ENCODE measurements around the gene AZU1. TPM values are rescaled to one million over a fixed set of nuclear protein-coding genes. Genes with fewer than 3 reads are reported as not detected.
A peak's percentile ranks its signal among the peaks of the same experiment; 100 is the strongest.
"Not testable (repeated sequence)": the region's sequence is repeated elsewhere in the genome, so short reads cannot be mapped to it uniquely, and the experiment has no call there.

Gene AZU1
- total RNA-seq, 1 donor from 2014 or later, result not detected

DNA sequence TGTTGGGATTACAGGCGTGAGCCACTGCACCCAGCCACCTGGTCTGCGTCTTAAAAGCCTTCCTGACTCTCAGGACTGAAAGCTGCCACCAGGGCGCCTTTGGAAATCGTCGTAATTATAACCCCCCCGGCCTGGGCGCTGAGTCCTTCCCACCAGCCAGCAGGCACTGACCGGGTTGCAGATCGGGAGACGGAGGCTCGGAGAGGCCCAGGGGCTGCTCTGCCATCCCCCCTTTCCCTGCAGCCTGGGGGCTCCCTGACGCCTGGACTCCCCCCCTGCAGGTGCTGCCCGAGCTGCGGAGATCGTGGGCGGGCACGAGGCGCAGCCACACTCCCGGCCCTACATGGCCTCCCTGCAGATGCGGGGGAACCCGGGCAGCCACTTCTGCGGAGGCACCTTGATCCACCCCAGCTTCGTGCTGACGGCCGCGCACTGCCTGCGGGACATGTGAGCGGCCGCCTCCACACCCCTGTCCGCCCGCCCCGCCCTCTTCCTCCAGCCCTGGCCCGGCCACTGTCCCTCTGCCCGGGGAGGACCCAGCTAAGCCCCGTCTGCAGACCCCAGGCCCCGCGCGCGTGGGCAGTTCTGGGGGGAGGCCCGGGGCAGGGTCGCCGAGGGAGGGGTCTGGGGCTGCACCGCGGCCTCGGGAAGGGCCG lies 15.7 kb downstream of the AZU1 start:
- intact Hi-C loops (cut with micrococcal nuclease), result no loop called here
- Mint-ChIP-seq H3K27me3 (peaks cover 18% of the 10 kb centered on the region), H3K9me3 (no peaks in the 10 kb centered on the region), H3K4me3 (no peak overlapping the region), H3K27ac (no peak overlapping the region), H3K4me1 (peaks cover 3% of the 10 kb centered on the region), H3K36me3 (ENCODE audit: low read depth) (no peaks in the 10 kb centered on the region)
- no peak for DNase-seq

DNA sequence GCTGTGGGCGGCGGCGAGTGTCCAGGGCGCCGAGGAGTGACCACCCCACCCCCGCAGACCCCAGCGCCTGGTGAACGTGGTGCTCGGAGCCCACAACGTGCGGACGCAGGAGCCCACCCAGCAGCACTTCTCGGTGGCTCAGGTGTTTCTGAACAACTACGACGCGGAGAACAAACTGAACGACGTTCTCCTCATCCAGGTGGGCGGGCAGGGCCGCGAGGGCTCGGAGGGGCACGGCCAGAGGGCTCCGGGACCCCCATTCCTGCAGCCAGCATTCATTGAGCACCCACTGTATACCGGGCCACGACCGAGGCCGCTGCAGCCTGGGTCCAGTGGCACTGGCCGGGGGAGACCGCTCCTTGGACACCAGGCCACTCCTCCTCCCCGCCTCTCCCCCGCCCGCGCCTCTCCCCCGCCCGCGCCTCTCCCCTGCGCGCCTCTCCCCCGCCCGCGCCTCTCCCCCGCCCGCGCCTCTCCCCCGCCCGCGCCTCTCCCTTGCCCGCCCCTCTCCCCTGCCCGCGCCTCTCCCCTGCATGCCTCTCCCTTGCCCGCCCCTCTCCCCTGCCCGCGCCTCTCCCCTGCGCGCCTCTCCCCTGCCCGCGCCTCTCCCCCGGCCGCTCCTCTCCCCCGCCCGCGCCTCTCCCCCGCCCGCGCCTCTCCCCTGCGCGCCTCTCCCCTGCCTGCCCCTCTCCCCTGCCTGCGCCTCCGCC lies 16.4 kb downstream of the AZU1 start:
- no peaks in the 10 kb centered on the region for H3K9me3 Mint-ChIP-seq
- H3K4me3 Mint-ChIP-seq, result no peak overlapping the region
- no peak for DNase-seq
- H3K4me1 Mint-ChIP-seq, result peaks cover 3% of the 10 kb centered on the region
- no peak overlapping the region for H3K27ac Mint-ChIP-seq
- intact Hi-C loops (cut with micrococcal nuclease), result no loop called here
- no peaks in the 10 kb centered on the region for H3K36me3 Mint-ChIP-seq (ENCODE audit: low read depth)
- peaks cover 20% of the 10 kb centered on the region for H3K27me3 Mint-ChIP-seq

DNA sequence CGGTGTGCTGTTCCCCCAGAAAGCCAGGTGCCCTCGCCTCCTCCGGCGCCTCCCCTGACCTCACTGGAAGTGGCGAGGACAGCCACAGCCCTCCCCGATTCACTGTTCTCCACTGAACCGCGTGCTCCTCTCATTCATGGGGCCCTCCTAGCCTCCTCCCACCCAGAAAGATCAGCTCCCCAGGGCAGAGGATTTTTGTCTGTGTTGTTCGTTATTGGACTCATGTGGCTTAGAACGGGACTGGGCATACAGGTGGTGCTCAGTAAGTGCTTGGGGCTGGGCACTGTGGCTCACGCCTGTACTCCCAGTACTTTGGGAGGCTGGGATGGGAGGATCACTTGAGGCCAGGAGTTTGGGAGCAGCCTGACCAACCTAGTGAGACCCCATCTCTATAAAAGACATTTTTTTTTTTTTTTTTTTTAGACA lies 16.9 kb downstream of the AZU1 start:
- Mint-ChIP-seq H3K36me3 (ENCODE audit: low read depth) (no peaks in the 10 kb centered on the region), H3K27ac (peak overlapping the region; percentile 58), H3K4me1 (peaks cover 3% of the 10 kb centered on the region), H3K4me3 (no peak overlapping the region), H3K9me3 (no peaks in the 10 kb centered on the region), H3K27me3 (peaks cover 20% of the 10 kb centered on the region)
- no peak for DNase-seq
- intact Hi-C loops (cut with micrococcal nuclease), result no loop called here

DNA sequence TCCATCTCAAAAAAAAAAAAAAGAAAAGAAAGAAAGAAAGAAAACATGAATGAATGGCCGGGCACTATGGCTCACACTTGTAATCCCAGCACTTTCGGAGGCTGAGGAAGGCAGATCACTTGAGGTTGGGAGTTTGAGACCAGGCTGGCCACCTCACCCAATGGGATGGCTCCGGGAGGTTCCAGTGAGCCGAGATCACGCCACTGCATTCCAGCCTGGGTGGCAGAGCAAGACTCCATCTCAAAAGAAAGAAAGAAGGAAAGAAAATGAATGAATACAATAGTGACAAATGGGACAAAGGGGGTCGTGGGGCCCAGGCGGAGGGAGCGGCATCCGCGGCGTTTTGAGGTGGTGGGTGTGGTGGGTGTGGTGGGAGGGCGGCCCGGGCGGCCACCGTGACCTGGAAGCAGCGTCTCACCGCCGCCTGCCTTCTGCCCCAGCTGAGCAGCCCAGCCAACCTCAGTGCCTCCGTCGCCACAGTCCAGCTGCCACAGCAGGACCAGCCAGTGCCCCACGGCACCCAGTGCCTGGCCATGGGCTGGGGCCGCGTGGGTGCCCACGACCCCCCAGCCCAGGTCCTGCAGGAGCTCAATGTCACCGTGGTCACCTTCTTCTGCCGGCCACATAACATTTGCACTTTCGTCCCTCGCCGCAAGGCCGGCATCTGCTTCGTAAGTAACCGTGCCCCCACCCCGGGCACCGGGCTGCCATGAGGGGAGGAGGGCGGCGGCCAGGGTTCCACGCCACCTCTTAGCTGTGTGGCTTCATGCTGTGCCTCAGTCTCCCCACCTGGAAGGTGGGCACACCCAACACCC lies 18.3 kb downstream of the AZU1 start:
- Mint-ChIP-seq H3K9me3 (no peaks in the 10 kb centered on the region), H3K4me3 (no peak overlapping the region), H3K4me1 (peaks cover 3% of the 10 kb centered on the region), H3K27me3 (peaks cover 23% of the 10 kb centered on the region), H3K27ac (no peak overlapping the region), H3K36me3 (ENCODE audit: low read depth) (no peaks in the 10 kb centered on the region)
- DNase-seq, result no peak
- intact Hi-C loops (cut with micrococcal nuclease), result no loop called here

DNA sequence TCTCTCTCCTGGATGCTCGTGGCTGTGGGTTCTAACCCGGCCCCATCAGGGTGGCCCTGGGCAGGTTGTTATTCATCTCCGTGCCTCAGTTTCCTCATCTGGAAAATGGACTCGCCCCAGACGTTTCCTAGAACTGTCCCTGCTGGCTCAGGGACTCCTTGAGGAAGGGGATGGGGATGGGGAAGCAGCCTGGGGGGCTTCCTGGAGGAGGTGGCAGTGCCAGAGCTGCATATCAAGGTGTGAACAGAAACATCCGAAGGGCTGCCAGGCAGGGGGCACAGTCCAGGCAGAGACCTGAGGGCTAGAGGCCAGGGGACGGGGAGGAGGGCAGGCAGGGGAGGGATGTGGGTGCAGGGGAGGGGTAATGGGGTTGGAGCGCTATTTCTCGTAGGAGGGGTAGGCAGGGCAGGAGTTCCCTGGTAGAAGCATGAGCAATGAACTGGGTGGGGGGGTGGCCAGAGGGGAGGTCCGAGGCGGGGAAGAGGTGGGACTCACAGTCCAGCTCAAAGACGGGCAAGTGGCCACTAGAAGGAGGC lies 20.8 kb downstream of the AZU1 start:
- intact Hi-C loops (cut with micrococcal nuclease), result no loop called here
- H3K27me3 Mint-ChIP-seq, result peaks cover 18% of the 10 kb centered on the region
- DNase-seq, result no peak
- no peaks in the 10 kb centered on the region for H3K9me3 Mint-ChIP-seq
- H3K36me3 Mint-ChIP-seq (ENCODE audit: low read depth), result no peaks in the 10 kb centered on the region
- no peak overlapping the region for H3K4me3 Mint-ChIP-seq
- no peak overlapping the region for H3K27ac Mint-ChIP-seq
- H3K4me1 Mint-ChIP-seq, result peaks cover 3% of the 10 kb centered on the region

- H3K4me3 Mint-ChIP-seq; intact Hi-C loops (cut with micrococcal nuclease); H3K36me3 Mint-ChIP-seq (ENCODE audit: low read depth); DNase-seq; H3K4me1 Mint-ChIP-seq; H3K9me3 Mint-ChIP-seq; H3K27ac Mint-ChIP-seq: not testable (repeated sequence)
- peaks cover 19% of the 10 kb centered on the region for H3K27me3 Mint-ChIP-seq
These were observed 21.6 kb downstream of the AZU1 start for GRCh38 chr19:849195-849594.

DNA sequence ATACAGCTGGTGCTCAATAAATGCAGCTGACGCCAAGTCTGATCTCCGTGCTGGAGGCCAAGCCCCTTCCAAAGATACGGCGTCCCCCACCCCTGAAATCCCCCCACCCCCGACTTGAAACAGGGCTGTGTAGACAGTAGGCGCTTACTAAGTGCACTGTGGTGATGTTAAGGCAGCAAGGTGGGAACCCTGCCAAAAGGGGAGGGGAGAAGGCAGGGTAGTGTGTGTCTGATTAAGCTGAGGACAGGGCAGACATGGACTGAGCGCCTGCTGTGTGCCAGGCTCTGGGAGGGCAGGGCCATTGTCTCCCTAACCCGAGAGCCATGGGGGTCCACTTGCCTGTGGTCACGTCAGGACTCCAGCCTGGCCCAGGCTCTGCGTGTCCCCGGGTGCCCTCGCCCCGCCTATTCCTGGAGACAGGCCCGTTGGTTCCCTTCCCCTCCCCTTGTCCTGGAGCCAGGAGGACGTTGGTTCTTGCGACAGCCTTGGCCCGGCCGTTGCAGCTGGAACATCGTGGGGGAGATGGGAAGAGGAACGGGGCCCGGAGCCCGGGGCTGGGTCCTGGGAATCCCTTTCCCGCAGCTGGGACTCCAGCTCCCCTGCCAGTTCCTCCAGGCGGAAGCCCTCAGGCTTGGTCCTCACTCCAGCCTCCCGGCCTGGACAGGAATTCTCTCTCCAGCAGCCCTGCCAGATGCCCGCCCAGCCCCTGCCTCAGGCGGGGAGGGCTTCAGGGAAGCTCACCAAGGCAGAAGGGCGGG lies 22.8 kb downstream of the AZU1 start:
- intact Hi-C loops (cut with micrococcal nuclease), result no loop called here
- no peak for DNase-seq
- peaks cover 16% of the 10 kb centered on the region for H3K27me3 Mint-ChIP-seq
- no peaks in the 10 kb centered on the region for H3K9me3 Mint-ChIP-seq
- H3K27ac Mint-ChIP-seq, result no peak overlapping the region
- H3K4me3 Mint-ChIP-seq, result no peak overlapping the region
- no peaks in the 10 kb centered on the region for H3K36me3 Mint-ChIP-seq (ENCODE audit: low read depth)
- peaks cover 3% of the 10 kb centered on the region for H3K4me1 Mint-ChIP-seq

- intact Hi-C loops (cut with micrococcal nuclease), result no loop called here
- DNase-seq, result no peak
- peaks cover 3% of the 10 kb centered on the region for H3K4me1 Mint-ChIP-seq
These were observed 23.3 kb downstream of the AZU1 start for GRCh38 chr19:850979-851335.

DNA sequence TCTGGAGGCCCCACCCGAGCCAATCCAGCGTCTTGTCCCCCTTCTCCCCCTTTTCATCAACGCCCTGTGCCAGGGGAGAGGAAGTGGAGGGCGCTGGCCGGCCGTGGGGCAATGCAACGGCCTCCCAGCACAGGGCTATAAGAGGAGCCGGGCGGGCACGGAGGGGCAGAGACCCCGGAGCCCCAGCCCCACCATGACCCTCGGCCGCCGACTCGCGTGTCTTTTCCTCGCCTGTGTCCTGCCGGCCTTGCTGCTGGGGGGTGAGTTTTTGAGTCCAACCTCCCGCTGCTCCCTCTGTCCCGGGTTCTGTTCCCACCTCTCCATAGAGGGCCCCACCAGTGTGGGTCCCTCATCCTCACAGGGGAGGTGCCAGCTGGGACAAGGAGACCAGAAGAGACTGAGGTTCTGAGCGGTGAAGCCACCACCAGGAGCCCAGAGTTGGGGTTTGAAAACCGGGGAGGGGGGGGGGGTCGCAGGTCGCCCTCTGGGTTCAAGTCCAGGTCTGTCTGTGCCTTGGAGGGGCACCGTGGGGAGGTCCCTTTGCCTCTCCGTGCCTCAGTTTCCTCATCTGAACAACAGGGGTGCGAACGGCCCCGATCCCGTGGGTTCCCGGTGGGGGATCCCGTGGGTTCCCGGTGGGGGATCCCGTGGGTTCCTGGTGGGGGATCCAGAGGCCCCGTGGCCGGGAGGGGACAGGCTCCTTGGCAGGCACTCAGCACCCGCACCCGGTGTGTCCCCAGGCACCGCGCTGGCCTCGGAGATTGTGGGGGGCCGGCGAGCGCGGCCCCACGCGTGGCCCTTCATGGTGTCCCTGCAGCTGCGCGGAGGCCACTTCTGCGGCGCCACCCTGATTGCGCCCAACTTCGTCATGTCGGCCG lies 24.7 kb downstream of the AZU1 start, which contains the start of gene ELANE:
Gene ELANE, plus strand, starts transcription at position 168 of the 878 bp plus-strand sequence. Its CDS starts 26 bp downstream, at position 194.
- peaks cover 10% of the 10 kb centered on the region for H3K27me3 Mint-ChIP-seq
- no peaks in the 10 kb centered on the region for H3K4me1 Mint-ChIP-seq
- H3K36me3 Mint-ChIP-seq (ENCODE audit: low read depth), result no peaks in the 10 kb centered on the region

More at GRCh38 chr19:850979-851335, 23.3 kb downstream of the AZU1 start:
- Mint-ChIP-seq H3K4me3 (no peak overlapping the region), H3K36me3 (ENCODE audit: low read depth) (no peaks in the 10 kb centered on the region), H3K27ac (no peak overlapping the region), H3K9me3 (no peaks in the 10 kb centered on the region), H3K27me3 (peaks cover 12% of the 10 kb centered on the region)

DNA sequence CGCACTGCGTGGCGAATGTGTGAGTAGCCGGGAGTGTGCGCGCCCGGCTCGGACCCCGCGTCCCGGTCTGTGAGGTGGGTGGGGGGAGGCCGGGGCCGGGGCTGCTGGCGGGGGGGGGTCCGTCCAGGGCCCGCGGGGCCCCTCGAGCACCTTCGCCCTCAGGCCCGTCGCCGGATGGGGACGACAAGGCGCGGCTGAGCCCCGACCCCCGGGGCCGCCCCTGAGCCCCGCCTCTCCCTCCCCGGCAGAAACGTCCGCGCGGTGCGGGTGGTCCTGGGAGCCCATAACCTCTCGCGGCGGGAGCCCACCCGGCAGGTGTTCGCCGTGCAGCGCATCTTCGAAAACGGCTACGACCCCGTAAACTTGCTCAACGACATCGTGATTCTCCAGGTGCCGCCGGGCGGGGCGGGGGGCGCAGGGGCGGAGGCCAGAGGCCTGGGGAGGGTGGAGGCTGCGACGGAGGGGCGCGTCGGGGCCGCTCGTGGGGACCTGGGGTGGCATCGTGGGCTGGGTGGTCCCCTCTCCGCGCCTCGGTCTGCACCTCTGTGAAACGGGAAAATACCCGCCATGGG lies 25.5 kb downstream of the AZU1 start:
- Mint-ChIP-seq H3K27ac (no peak overlapping the region), H3K4me1 (no peaks in the 10 kb centered on the region), H3K36me3 (ENCODE audit: low read depth) (no peaks in the 10 kb centered on the region), H3K4me3 (no peak overlapping the region), H3K9me3 (no peaks in the 10 kb centered on the region), H3K27me3 (peaks cover 10% of the 10 kb centered on the region)
- no peak for DNase-seq
- intact Hi-C loops (cut with micrococcal nuclease), result no loop called here

More for the DNA sequence above, 24.7 kb downstream of the AZU1 start, which contains the start of gene ELANE:
- Mint-ChIP-seq H3K27ac (no peak within 1 kb of the TSS), H3K9me3 (no peaks in the 10 kb centered on the region), H3K4me3 (no peak within 1 kb of the TSS)
- DNase-seq, result no peak
- intact Hi-C loops (cut with micrococcal nuclease), result no loop called here

DNA sequence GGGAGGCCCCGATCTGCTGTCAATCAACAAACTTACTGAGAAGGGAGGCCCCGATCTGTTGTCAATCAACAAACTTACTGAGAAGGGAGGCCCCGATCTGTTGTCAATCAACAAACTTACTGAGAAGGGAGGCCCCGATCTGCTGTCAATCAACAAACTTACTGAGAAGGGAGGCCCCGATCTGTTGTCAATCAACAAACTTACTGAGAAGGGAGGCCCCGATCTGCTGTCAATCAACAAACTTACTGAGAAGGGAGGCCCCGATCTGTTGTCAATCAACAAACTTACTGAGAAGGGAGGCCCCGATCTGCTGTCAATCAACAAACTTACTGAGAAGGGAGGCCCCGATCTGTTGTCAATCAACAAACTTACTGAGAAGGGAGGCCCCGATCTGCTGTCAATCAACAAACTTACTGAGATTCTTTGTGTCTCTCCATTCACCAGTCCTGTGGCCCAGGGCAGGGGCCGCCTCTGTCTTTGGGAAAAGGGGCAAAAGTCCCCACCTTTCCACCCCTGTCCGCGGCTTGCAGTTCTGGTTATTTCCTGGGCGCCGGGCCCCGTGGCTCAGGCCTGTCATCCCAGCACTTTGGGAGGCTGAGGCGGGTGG lies 26.1 kb downstream of the AZU1 start:
- H3K27ac Mint-ChIP-seq; H3K9me3 Mint-ChIP-seq; H3K4me1 Mint-ChIP-seq; H3K4me3 Mint-ChIP-seq; intact Hi-C loops (cut with micrococcal nuclease); DNase-seq; H3K36me3 Mint-ChIP-seq (ENCODE audit: low read depth): not testable (repeated sequence)
- H3K27me3 Mint-ChIP-seq, result peaks cover 13% of the 10 kb centered on the region

DNA sequence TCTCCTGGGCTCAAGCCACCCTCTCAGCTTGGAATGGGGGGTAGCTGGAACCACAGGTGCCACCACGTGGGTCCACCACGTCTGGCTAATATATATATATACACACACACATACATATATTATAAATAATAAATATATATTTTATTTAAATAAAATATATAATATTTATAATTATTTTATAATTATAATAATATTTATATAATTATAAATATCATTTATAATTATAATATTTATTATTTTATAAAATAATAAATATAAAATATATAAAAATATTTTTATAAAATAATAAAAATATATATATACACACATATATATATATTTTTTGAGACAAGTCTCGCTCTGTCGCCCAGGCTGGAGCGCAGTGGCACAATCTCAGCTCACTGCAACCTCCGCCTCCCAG lies 26.9 kb downstream of the AZU1 start:
- H3K36me3 Mint-ChIP-seq (ENCODE audit: low read depth), result no peaks in the 10 kb centered on the region
- no peak for DNase-seq
- no peak overlapping the region for H3K27ac Mint-ChIP-seq
- H3K4me3 Mint-ChIP-seq, result no peak overlapping the region
- peaks cover 14% of the 10 kb centered on the region for H3K27me3 Mint-ChIP-seq
- H3K9me3 Mint-ChIP-seq, result no peaks in the 10 kb centered on the region
- intact Hi-C loops (cut with micrococcal nuclease), result no loop called here
- H3K4me1 Mint-ChIP-seq, result no peaks in the 10 kb centered on the region

Data from activated CD4-positive, alpha-beta T cell treated with anti-CD3 and anti-CD28 coated beads, Interleukin-2, amount 10 ng/mL, durations not matched to agents 24 days and 14 days (primary cell).